Measurements from ENCODE around the gene CFAP20DC.
"Not testable (repeated sequence)": the region's sequence is repeated elsewhere in the genome, so short reads cannot be mapped to it uniquely, and the experiment has no call there.

Gene CFAP20DC

GRCh38 chr3:58864480-58864879 is 185.3 kb downstream of the CFAP20DC start:
- DNase-seq: no peak

- no peak for DNase-seq
Measured at GRCh38 chr3:58863206-58863605, 186.6 kb downstream of the CFAP20DC start.

GRCh38 chr3:58861551-58861950 is 188.3 kb downstream of the CFAP20DC start:
- DNase-seq: no peak

- DNase-seq: no peak
Measured at GRCh38 chr3:58858126-58858525, 191.7 kb downstream of the CFAP20DC start.

GRCh38 chr3:58857402-58857801 is 192.4 kb downstream of the CFAP20DC start:
- DNase-seq: no peak

- no peak for DNase-seq
Measured at GRCh38 chr3:58848826-58849225, 201.0 kb downstream of the CFAP20DC start.

- DNase-seq: not testable (repeated sequence)
Measured at GRCh38 chr3:58842050-58842747, 207.6 kb downstream of the CFAP20DC start.

- no peak for DNase-seq
Measured at GRCh38 chr3:58840949-58841348, 208.9 kb downstream of the CFAP20DC start.

- DNase-seq: no peak
Measured at GRCh38 chr3:58839964-58840363, 209.9 kb downstream of the CFAP20DC start.

- no peak for DNase-seq
Measured at GRCh38 chr3:58839187-58839586, 210.6 kb downstream of the CFAP20DC start.

- DNase-seq: no peak
Measured at GRCh38 chr3:58837856-58838255, 212.0 kb downstream of the CFAP20DC start.

- DNase-seq: no peak
Measured at GRCh38 chr3:58837141-58837843, 212.5 kb downstream of the CFAP20DC start.

- DNase-seq: no peak
Measured at GRCh38 chr3:58835086-58835485, 214.7 kb downstream of the CFAP20DC start.

GRCh38 chr3:58833491-58833890 is 216.3 kb downstream of the CFAP20DC start:
- DNase-seq: no peak

GRCh38 chr3:58829321-58830000 is 220.4 kb downstream of the CFAP20DC start:
- DNase-seq: no peak

GRCh38 chr3:58824777-58825176 is 225.0 kb downstream of the CFAP20DC start:
- DNase-seq: no peak

- no peak for DNase-seq
Measured at GRCh38 chr3:58824285-58824684, 225.5 kb downstream of the CFAP20DC start.

- not testable (repeated sequence) for DNase-seq
Measured at GRCh38 chr3:58806551-58807244, 243.1 kb downstream of the CFAP20DC start.

- DNase-seq: no peak
Measured at GRCh38 chr3:58804914-58805313, 244.9 kb downstream of the CFAP20DC start.

GRCh38 chr3:58801541-58801940 is 248.3 kb downstream of the CFAP20DC start:
- no peak for DNase-seq

- DNase-seq: no peak
Measured at GRCh38 chr3:58800940-58801339, 248.9 kb downstream of the CFAP20DC start.

- DNase-seq: no peak
Measured at GRCh38 chr3:58800032-58800431, 249.8 kb downstream of the CFAP20DC start.

- no peak for DNase-seq
Measured at GRCh38 chr3:58799271-58799670, 250.6 kb downstream of the CFAP20DC start.

Measured in NCI-H1417 treated with DMSO at 0.1 percent for 48 hours (cell line).